A673 (cell line): ENCODE data around the gene TEC. TPM values are rescaled to one million over a fixed set of nuclear protein-coding genes. Genes with fewer than 3 reads are reported as not detected.

Experiments
- BruUV-seq: library from RNA; stranded (reverse); fragments of 400-500 nt; replicated peaks from 2 replicates; lab custom pipeline; 2021; lab: Mats Ljungman, UMichigan
- CTCF ChIA-PET: fragments of 300-600 bp; sonication (Branson Sonifier 250); formaldehyde crosslinking; loops from one replicate; lab custom pipeline; 2022; ENCODE audit warnings: antibody characterized with exemption; lab: Charles Lee
- POLR2A ChIA-PET: fragments of 300-600 bp; sonication (Branson Sonifier 250); formaldehyde crosslinking; loops from one replicate; lab custom pipeline; 2022; ENCODE audit warnings: antibody characterized with exemption; ENCODE audit not compliant: low non-redundant PET; lab: Charles Lee
- DNase-seq: peaks from one replicate; pipeline ENCODE4 v3.0.0-alpha.2; 2015; ENCODE audit warnings: low spot score
- H3K27ac ChIP-seq: fragments of 200-600 bp; sonication (generic); 2 replicates; pipeline ENCODE4 v1.5.1; 2016; ENCODE audit warnings: mixed run types, low read depth, mild to moderate bottlenecking, mixed read lengths, antibody characterized with exemption, low read length; ENCODE audit not compliant: poor library complexity, severe bottlenecking
- H3K27me3 ChIP-seq: fragments of 200-600 bp; sonication (generic); replicated peaks from 2 replicates; pipeline ENCODE4 v1.6.1; 2017; ENCODE audit warnings: mixed run types, low read depth, mild to moderate bottlenecking, mixed read lengths, antibody characterized with exemption, low read length; ENCODE audit not compliant: insufficient read depth, poor library complexity
- H3K36me3 ChIP-seq: fragments of 200-600 bp; sonication (generic); 2 replicates; pipeline ENCODE4 v1.6.1; 2016; ENCODE audit warnings: mixed run types, mild to moderate bottlenecking, mixed read lengths, antibody characterized with exemption, low read length; ENCODE audit not compliant: insufficient read depth, poor library complexity, severe bottlenecking
- H3K4me1 ChIP-seq: fragments of 200-600 bp; sonication (generic); 2 replicates; pipeline ENCODE4 v1.6.1; 2017; ENCODE audit warnings: mixed run types, mild to moderate bottlenecking, mixed read lengths, antibody characterized with exemption, low read length; ENCODE audit not compliant: insufficient read depth, poor library complexity, severe bottlenecking
- H3K4me3 ChIP-seq: fragments of 200-600 bp; sonication (generic); 2 replicates; pipeline ENCODE4 v1.5.1; 2016; ENCODE audit warnings: low read depth, mixed run types, mild to moderate bottlenecking, mixed read lengths, low read length; ENCODE audit not compliant: poor library complexity, severe bottlenecking
- H3K9me3 ChIP-seq: fragments of 200-600 bp; sonication (generic); 2 replicates; pipeline ENCODE4 v1.6.1; 2016; ENCODE audit warnings: mixed run types, low read depth, mild to moderate bottlenecking, mixed read lengths, antibody characterized with exemption, low read length; ENCODE audit not compliant: poor library complexity, severe bottlenecking
- CTCF ChIP-seq: fragments of 300-800, 200-600 bp; sonication (generic); conservative IDR thresholded peaks from 2 replicates; pipeline ENCODE4 v1.5.1; 2017; ENCODE audit warnings: low read depth, mild to moderate bottlenecking, antibody characterized with exemption, low read length, moderate library complexity, mixed read lengths
- EZH2 ChIP-seq: fragments of 200-600 bp; sonication (generic); IDR thresholded peaks from 2 replicates; pipeline ENCODE4 v1.6.1; 2017; ENCODE audit warnings: borderline replicate concordance, low read depth, mild to moderate bottlenecking, mixed read lengths, antibody characterized with exemption, low read length; ENCODE audit not compliant: poor library complexity, severe bottlenecking
- intact Hi-C: fragments of 100-400 bp; cut with micrococcal nuclease; formaldehyde crosslinking; loops from one replicate; pipeline ENCODE4 v1.10.0; 2022; ENCODE audit not compliant: unreplicated experiment
- total RNA-seq: library from RNA; stranded (reverse); gene quantifications from 2 replicates; pipeline ENCODE4 v1.2.3, GENCODE V29; 2021

Gene TEC
- total RNA-seq, 1 experiment from 2014 or later: 6.8 TPM

GRCh38 chr4:48130100-48130499 lies 139.5 kb downstream of the TEC start:
- POLR2A ChIA-PET: no interaction called here
- Histone ChIP-seq H3K36me3 (no peaks in the 10 kb centered on the region), H3K4me3 (no peak overlapping the region), H3K27me3 (no peaks in the 10 kb centered on the region), H3K4me1 (peaks cover 27% of the 10 kb centered on the region), H3K27ac (no peak overlapping the region), H3K9me3 (no peaks in the 10 kb centered on the region)
- TF ChIP-seq CTCF (no peak), EZH2 (no peak)
- CTCF ChIA-PET: no interaction called here
- intact Hi-C loops: no loop called here
- BruUV-seq: no TSS peak
- DNase-seq: no peak

- no peak for DNase-seq
- TF ChIP-seq EZH2: no peak
- TF ChIP-seq CTCF: no peak
- Histone ChIP-seq H3K27me3 (no peaks in the 10 kb centered on the region), H3K9me3 (no peaks in the 10 kb centered on the region), H3K27ac (no peak overlapping the region), H3K4me3 (no peak overlapping the region), H3K36me3 (no peaks in the 10 kb centered on the region), H3K4me1 (peaks cover 26% of the 10 kb centered on the region)
- POLR2A ChIA-PET: no interaction called here
- intact Hi-C loops: loop anchor here (10.0 kb wide), 1 partner anchor 835 kb away; no protein-coding TSS in a partner anchor
- CTCF ChIA-PET: no interaction called here
- BruUV-seq: no TSS peak
These were observed 140.2 kb downstream of the TEC start for GRCh38 chr4:48129307-48130014.

- no peaks in the 10 kb centered on the region for H3K27me3 ChIP-seq
- H3K4me3 ChIP-seq: no peak overlapping the region
- no peak overlapping the region for H3K27ac ChIP-seq
- H3K36me3 ChIP-seq: no peaks in the 10 kb centered on the region
- H3K9me3 ChIP-seq: no peaks in the 10 kb centered on the region
- DNase-seq: peak; percentile 82
- H3K4me1 ChIP-seq: peaks cover 17% of the 10 kb centered on the region
- ChIA-PET CTCF (interaction anchor here (0.5 to 1.5 kb wide), 6 partner anchors 17 to 527 kb away, joined by 3 to 13 read pairs (median 4); no protein-coding TSS in a partner anchor), POLR2A (no interaction called here)
- intact Hi-C loops: loop anchor here (2.0 to 10.0 kb wide), 2 partner anchors 419 to 837 kb away; no protein-coding TSS in a partner anchor
- no TSS peak for BruUV-seq
- peak; percentile 79 for TF ChIP-seq CTCF
- no peak for TF ChIP-seq EZH2
These were observed 141.8 kb downstream of the TEC start for GRCh38 chr4:48127682-48128404.
